KMS-11 (cell line): ENCODE measurements around the gene C1GALT1.

Experiments
- H2AFZ ChIP-seq: fragments of 200-600 bp; sonication (generic); 2 replicates; pipeline ENCODE4 v1.6.1; 2016; ENCODE audit warnings: antibody characterized with exemption, mixed run types, low read depth
- H3K27ac ChIP-seq: fragments of 200-600 bp; sonication (generic); 2 replicates; pipeline ENCODE4 v1.6.1; 2016; ENCODE audit warnings: mild to moderate bottlenecking, mixed run types
- H3K27me3 ChIP-seq: fragments of 200-600 bp; sonication (generic); 2 replicates; pipeline ENCODE4 v1.6.1; 2017; ENCODE audit warnings: mild to moderate bottlenecking, low read depth, mixed run types, moderate library complexity; ENCODE audit not compliant: insufficient read depth
- H3K36me3 ChIP-seq: fragments of 200-600 bp; sonication (generic); 2 replicates; pipeline ENCODE4 v1.6.1; 2017; ENCODE audit warnings: mild to moderate bottlenecking, mixed run types; ENCODE audit not compliant: insufficient read depth
- H3K4me1 ChIP-seq: fragments of 200-600 bp; sonication (generic); 2 replicates; pipeline ENCODE4 v1.6.1; 2016; ENCODE audit warnings: mild to moderate bottlenecking, low read depth, mixed run types; ENCODE audit not compliant: poor library complexity, severe bottlenecking
- H3K4me2 ChIP-seq: fragments of 200-600 bp; sonication (generic); 2 replicates; pipeline ENCODE4 v1.7.0; 2016; ENCODE audit warnings: mild to moderate bottlenecking, mixed run types
- H3K4me3 ChIP-seq: fragments of 200-600 bp; sonication (generic); IDR thresholded peaks from 2 replicates; pipeline ENCODE4 v1.6.1; 2017; ENCODE audit warnings: low read depth, low read length, mixed read lengths; ENCODE audit not compliant: insufficient read depth
- H3K79me2 ChIP-seq: fragments of 200-600 bp; sonication (generic); 2 replicates; pipeline ENCODE4 v1.6.1; 2016; ENCODE audit warnings: low read depth, mixed run types; ENCODE audit not compliant: insufficient read depth
- H3K9ac ChIP-seq: fragments of 200-600 bp; sonication (generic); 2 replicates; pipeline ENCODE4 v1.6.1; 2016; ENCODE audit warnings: mild to moderate bottlenecking, mixed run types
- H4K20me1 ChIP-seq: fragments of 200-600 bp; sonication (generic); 2 replicates; pipeline ENCODE4 v1.6.1; 2016; ENCODE audit warnings: mild to moderate bottlenecking, mixed run types; ENCODE audit not compliant: insufficient read depth
- CTCF ChIP-seq: fragments of 200-600 bp; sonication (generic); conservative IDR thresholded peaks from 2 replicates; pipeline ENCODE4 v1.6.1; 2017; ENCODE audit warnings: low read depth, mild to moderate bottlenecking, antibody characterized with exemption, low read length, moderate library complexity, mixed read lengths

C1GALT1 gene

GRCh38 chr7:7214398-7215347 is 32.3 kb downstream of the C1GALT1 start:
- H2AFZ ChIP-seq, result no peak overlapping the region
- no peaks in the 10 kb centered on the region for H3K27me3 ChIP-seq
- H3K9ac ChIP-seq, result no peak overlapping the region
- H3K27ac ChIP-seq, result no peak overlapping the region
- H3K4me3 ChIP-seq, result no peak overlapping the region
- H3K4me1 ChIP-seq, result peaks cover 15% of the 10 kb centered on the region
- no peaks in the 10 kb centered on the region for H4K20me1 ChIP-seq
- no peak overlapping the region for H3K4me2 ChIP-seq
- peaks cover 13% of the 10 kb centered on the region; the same call in 1 of the 2 replicates for H3K36me3 ChIP-seq
- H3K79me2 ChIP-seq, result peaks cover 60% of the 10 kb centered on the region; the same call in 1 of the 2 replicates
- no peak for TF ChIP-seq CTCF

DNA sequence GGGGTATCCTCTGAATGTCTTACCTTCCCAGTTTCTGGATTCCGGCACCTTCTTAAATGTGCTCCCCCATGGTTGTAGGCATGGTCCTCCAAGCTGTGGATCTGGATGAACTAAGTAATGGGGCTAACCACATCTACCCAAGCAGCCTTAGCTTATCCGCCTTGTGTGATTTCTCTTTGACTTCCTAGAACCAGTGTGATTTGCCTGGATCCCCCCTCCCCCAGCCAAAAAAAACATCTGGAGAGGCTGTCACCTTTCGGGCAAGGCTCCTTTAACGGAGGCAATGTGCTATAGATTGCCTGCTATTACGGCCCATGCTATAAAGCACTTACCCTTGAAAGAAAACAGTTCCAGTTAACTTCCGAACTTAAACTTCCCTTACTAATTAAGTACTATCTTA is 33.9 kb downstream of the C1GALT1 start:
- no peaks in the 10 kb centered on the region for H3K27me3 ChIP-seq
- peaks cover 13% of the 10 kb centered on the region for H3K4me1 ChIP-seq
- H3K27ac ChIP-seq, result no peak overlapping the region
- no peak for TF ChIP-seq CTCF
- H3K36me3 ChIP-seq, result peaks cover 13% of the 10 kb centered on the region; the same call in 1 of the 2 replicates
- no peak overlapping the region for H2AFZ ChIP-seq
- no peaks in the 10 kb centered on the region for H4K20me1 ChIP-seq
- no peak overlapping the region for H3K9ac ChIP-seq
- H3K4me2 ChIP-seq, result no peak overlapping the region
- H3K4me3 ChIP-seq, result no peak overlapping the region
- peaks cover 46% of the 10 kb centered on the region; the same call in 1 of the 2 replicates for H3K79me2 ChIP-seq

- no peak for TF ChIP-seq CTCF
- H3K4me3 ChIP-seq, result no peak overlapping the region
- H3K27me3 ChIP-seq, result no peaks in the 10 kb centered on the region
- peaks cover 22% of the 10 kb centered on the region for H3K4me1 ChIP-seq
- H3K9ac ChIP-seq, result no peak overlapping the region
- no peak overlapping the region for H3K4me2 ChIP-seq
- H3K27ac ChIP-seq, result no peak overlapping the region
- H2AFZ ChIP-seq, result no peak overlapping the region
- H4K20me1 ChIP-seq, result no peaks in the 10 kb centered on the region
- peaks cover 12% of the 10 kb centered on the region; the same call in 1 of the 2 replicates for H3K36me3 ChIP-seq
- peaks cover 46% of the 10 kb centered on the region; the same call in 1 of the 2 replicates for H3K79me2 ChIP-seq
Observed at GRCh38 chr7:7219216-7219615, 36.9 kb downstream of the C1GALT1 start.

DNA sequence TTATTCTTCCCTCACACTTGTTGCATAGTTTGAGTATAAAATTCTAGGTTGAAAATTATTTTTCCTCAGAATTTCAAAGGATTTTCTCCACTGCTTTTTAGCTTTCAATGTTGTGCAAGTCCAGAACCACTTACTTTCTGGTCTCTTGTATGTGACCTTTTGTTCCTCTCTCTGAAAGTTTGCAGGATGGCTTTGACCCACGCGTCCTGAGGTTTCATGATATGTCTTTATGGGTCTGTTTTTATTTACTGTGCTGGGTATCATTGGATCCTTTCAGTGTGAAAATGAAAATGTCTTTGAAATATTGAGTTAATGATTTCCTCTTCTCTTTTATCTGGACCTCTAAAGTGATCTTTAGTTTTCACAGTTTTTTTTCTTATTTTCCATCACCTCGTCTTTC is 38.5 kb downstream of the C1GALT1 start:
- no peak overlapping the region for H3K27ac ChIP-seq
- H4K20me1 ChIP-seq, result no peaks in the 10 kb centered on the region
- no peak overlapping the region for H3K4me3 ChIP-seq
- no peak overlapping the region for H3K9ac ChIP-seq
- no peaks in the 10 kb centered on the region for H3K27me3 ChIP-seq
- H3K4me2 ChIP-seq, result no peak overlapping the region
- H3K4me1 ChIP-seq, result peaks cover 22% of the 10 kb centered on the region
- H3K36me3 ChIP-seq, result peaks cover 4% of the 10 kb centered on the region; the same call in 1 of the 2 replicates
- no peak for TF ChIP-seq CTCF
- H3K79me2 ChIP-seq, result peaks cover 57% of the 10 kb centered on the region
- H2AFZ ChIP-seq, result no peak overlapping the region
